Activated CD4-positive, CD25-positive, alpha-beta regulatory T cell treated with anti-CD3 and anti-CD28 coated beads, Interleukin-2, amount 50 U/mL, for 72 hours (primary cell): ENCODE data around the gene TGFB3.
"Not testable (repeated sequence)": the region's sequence is repeated elsewhere in the genome, so short reads cannot be mapped to it uniquely, and the experiment has no call there.

Experiments
- DNase-seq: peaks from one replicate; pipeline ENCODE4 v3.0.0; 2021

Gene TGFB3

DNA sequence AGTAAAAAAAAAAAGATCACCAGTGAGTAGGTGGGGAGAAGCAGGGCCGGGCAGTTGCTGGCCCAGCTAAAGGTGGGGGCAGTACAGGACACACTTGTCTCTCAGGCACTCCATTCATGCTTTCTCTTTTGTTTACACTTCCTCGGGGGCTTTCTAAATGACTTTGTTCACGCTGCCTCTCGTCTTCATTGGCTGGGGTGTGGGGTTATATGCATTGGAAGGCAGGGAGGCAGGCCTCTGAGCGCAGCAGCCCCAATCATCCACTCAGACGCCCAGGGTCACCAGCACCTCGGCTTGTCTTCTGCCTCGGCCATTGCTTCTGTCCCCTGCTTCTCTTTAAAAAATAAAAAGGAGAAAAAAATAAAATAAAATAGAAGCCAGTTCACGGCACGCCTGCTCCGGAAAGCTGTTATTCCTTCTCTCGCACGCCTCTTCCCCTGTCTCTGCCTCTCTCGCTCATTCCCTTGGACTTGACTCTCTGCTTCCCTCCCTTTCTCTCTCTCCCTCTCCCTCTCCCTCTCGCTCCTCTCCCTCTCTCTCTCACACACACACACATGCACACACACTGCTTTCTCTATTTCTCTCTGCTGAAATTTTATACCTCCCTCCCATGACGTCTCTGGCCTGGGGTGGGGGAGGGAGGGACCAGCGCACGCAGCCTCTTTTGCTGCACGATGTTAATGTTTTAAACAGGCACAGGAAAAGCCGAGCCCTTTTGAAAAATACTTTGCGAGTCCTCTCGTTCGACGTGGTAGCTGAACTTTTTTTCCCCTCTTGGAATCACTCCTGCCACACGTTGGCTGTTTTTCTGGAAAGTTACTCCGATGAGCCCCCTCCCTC lies at the start of gene TGFB3:
Gene TGFB3, minus strand, starts transcription at position 570 of the 840 bp plus-strand sequence. CDS start 1,102 bp downstream, outside the sequence.
- no peak for DNase-seq

DNA sequence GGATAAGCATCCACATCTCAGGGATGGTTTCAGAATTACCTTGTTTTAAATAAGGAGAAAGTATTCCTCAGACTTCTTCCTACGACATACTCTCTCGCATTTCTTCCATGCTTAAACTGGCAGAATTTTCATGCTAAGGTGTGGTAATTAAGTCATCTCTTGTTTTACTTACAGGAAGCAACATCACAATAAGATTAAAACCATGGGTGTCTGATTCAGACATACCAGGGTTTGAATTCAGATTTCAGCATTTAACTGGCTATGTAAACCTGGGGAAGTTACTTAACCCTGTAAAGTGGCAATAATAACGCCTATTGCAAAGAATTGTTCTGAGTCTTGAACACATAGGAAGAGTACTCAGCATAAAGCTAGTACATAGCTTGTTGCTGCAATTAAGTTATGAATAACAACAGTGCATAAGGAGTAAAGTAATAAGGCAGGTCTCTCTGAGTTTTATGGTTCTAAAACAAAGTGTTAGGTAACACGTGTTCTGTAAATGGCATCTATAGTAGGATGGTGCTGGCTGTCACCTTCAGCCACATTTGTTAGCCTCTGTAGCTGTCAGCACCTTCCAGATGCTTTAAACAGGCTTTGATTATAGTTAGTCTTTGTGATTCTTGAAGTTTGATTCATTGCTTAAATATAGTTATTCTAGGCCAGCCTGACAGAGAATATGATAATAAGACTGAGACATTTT lies 42.6 kb upstream of the TGFB3 start:
- DNase-seq = no peak

DNA sequence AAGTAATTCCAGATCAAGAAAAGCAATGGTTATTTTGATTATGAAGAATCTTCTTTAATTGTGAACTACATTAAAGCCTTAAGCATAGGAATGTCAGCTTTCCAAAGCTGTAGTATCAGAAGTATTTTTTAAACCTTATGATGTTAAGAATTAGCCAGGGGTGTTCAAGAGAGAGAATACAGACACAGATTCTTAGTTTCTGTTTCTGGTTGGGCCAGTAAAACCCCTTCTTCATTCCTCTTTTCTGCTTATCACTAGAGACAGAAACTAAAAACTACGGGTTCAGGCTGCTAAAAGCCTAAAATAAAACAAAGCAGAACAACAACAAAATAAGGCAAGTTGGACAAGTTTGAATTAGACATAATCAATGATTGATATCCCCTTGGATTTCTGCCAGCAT lies 42.0 kb upstream of the TGFB3 start:
- no peak for DNase-seq

DNA sequence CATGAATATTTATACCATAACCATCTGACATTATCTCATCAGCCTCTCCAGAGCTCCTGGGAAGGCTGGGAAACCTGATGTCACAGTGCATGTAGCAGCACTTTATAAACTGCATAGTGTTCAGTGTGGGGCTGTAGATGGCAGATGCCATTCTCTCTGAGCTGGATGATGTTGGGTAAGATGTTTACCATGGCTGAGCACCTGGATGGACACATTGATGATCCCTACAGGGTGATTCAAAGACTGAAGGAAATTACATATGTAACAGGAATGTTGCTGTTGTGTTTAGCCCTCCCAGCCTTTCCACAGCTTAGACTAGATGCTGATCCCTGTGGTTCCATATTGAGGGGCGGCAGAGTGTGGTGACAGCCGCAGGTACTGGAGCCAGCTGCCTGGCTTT lies 41.2 kb upstream of the TGFB3 start:
- no peak for DNase-seq

DNA sequence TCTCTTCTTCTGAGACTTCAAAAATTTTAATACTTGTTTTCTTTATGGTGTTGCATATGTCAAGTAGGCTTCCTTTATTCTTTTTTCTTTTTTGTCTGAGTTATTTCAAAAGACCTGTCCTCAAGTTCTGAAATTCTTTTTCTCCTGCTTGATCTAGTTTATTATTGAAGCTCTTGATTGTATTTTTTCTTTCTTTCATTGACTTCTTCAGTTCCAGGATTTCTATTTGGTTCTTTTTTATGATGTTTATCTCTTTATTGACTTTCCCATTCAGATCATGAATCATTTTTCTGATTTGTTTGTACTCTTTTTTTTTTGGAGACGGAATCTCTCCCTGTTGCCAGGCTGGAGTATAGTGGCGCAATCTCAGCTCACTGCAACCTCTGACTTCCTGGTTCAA lies 37.9 kb upstream of the TGFB3 start:
- no peak for DNase-seq

DNA sequence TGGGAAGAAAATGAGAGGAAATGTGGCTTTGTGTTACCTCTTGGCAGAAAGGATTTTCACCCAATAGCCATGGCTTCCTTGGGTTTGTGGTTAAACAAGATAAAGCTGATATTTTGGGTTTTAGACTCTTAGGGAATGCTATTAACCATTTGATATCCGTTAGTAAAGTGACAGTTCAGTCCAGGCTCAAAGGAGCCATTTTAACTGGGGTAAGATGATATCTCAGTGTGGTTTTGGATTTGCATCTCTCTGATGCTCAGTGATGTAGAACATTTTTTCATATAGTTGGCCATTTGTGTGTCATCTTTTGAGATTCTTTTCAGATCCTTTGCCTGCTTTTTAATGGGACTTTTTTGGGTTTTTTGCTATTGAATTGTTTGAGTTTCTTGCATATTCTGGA lies 33.9 kb upstream of the TGFB3 start:
- no peak for DNase-seq

DNA sequence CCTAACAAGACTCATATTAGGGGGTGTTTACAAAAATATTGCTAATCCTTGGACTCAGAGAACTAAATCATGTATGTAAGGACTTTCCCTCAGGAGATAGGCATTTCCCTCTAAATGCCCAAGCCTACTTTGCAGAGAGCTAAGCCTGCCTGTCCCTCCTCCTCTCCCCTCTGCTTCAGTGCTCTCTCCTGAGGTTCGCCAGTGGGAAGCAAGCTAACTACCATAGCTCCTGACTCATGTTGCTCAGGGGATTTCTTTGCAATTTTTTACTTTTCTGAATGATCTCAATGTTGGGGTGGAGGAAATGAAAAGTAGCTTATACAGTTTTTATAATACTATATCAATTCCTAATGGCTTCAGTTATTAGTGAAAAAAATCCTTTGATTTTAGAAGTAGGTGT lies 33.4 kb upstream of the TGFB3 start:
- DNase-seq = no peak

DNA sequence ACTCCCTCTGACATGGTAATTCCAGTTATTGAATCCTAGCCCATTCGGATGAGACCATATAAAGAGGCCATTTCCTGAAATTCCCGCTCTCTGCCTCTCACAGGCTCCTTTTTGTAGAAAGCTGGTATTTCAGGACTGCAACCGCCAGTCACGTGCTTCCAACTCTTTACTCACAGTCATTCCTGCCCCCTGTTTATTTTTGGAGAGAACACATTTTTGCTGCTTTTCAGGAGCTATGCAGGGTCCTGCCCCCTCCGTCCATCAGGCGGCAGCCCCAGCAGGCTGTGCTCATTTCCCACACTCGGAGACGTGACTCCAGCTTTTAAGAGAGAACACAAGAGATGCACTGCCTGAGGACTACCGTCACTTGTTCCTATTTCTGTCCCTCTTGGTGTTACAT lies 30.6 kb upstream of the TGFB3 start:
- DNase-seq = no peak

DNA sequence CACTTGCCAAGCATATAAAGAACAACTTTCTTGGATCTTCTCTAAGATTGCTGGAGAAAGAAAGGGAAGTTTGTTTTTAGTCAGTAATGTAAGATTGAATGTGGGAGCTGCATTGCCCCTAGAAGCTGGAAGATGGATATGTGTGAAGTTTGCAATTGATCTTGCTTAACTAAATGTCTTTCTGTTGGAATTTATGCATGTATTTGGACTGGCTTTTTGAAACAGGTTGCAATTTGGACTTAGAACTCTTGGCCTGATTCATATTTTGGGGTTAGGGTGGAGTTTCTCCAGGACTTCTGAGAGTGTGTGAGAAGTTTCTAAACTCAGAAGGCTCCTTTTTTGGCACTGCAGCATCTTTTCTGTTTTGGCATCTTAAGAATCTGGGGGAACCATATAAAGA lies 30.1 kb upstream of the TGFB3 start:
- DNase-seq = no peak

DNA sequence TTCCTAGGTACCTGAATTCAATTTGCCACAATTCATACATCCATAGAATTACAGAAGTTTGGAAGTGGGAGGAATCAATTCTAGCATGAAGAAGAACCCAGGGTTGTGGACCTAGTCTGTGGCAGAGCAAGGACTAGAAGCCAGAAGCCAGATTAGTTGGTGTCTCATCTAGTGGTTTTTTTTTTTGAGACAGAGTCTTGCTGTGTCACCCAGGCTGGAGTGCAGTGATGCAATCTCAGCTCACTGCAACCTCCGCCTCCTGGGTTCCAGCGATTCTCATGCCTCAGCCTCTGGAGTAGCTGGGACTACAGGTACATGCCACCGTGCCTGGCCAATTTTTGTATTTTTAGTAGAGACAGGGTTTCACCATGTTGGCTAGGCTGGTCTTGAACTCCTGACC lies 27.8 kb upstream of the TGFB3 start:
- DNase-seq = not testable (repeated sequence)

DNA sequence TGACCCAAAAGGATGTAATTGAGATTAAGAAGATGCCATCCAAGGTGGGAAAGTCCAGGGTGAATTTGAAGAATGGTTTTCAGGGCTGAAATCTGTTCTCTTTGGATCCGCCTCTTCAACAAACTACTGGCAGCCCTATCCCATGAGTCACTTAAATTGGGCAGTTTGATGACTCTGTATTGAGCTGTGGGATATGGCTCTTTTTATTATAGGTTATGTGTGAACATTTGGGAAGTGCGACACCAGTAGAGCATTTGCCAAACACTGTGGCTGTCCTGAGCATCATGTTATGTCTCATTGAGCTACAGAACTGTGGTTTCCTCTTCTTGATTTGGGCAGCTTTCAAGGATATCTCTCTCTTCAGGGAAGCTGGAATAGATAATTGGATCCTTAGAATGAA lies 26.1 kb upstream of the TGFB3 start:
- DNase-seq = no peak

DNA sequence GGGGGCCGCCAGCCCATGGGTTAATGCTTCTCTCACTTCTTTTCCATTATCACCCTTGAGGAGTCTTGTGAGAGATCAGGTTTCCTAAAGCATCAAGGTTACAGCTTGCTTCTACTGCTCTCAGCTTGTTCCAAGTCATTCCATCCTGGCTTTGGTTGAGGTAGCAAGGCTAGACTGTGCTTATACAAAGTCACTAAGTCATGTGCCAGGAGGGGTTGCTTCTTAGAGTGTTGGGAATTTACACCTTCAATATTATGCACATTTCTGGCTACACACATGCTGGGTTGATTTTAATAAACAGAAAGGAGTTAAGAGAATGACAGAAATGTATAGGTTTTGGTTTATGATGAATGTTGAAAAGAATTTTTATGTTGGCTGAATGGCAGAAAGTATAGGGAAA lies 25.6 kb upstream of the TGFB3 start:
- DNase-seq = no peak

DNA sequence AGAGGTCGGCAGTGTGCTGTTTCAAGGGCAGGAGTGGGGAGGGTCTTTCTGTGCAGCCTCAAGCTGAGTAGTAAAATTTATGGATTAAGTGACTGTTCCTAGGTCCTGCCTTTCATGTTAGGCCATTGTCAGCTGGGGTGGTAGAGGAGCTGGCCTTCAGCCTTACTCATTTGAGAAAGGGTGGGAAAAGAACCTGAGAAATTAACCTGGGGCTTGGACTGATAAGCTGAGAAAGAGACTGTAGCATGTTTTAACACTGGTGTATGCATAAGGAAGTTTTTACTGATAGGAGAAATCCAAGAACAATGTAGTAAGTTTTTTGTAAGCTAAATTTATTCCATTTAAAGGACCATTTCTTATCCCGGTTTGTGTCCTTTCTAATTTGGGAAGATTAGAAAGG lies 24.5 kb upstream of the TGFB3 start:
- DNase-seq = no peak

DNA sequence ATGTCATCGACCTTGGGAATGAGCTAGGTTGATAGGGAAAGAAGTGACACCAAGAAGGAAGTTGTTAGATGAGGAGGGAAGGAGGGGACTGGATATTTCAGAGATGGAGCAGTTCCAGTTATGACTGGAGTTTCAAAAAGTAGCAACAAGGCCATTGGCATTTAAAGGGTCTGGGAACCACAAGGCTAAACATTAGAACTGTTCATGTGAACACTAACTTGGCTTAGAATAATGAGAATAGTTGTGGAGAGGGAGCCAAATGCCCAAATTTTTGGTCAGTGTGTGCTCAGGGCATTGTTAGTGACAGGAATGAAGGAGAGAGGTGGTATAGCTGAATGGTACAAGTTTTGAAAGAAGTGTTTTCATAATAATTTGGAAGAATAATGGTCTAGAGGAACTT lies 20.6 kb upstream of the TGFB3 start:
- no peak for DNase-seq

DNA sequence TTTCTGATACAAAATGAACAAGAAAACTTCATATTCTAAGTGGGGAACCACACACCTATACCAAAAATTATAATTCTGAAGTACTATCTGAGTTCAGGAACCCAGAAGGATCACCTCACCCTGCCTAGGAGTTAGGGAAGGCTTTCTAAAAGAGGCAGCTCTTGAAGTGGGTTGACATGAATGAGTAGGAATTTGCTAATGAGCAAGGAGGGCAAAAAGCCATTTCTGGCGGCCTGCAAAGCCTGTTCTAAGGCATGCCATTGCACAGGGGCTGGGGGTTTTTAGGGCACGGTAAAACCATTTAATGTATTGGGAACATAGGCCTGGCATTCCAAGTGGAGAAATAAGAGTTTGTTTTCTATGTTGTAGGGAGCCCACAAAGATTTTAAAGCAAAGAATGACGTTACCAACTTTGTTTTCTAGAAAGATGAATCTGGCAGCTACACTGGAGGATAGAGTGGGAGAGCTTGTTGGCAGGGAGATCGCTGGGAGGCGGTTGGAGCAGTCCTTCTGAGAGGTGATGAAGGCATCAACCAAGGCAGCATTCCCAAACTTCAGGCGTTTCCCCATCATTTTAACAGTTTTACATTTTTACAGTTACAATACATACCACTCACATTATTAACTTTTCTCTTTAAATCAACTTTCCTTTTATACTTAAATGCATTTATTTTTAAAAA lies 17.9 kb upstream of the TGFB3 start:
- no peak for DNase-seq

DNA sequence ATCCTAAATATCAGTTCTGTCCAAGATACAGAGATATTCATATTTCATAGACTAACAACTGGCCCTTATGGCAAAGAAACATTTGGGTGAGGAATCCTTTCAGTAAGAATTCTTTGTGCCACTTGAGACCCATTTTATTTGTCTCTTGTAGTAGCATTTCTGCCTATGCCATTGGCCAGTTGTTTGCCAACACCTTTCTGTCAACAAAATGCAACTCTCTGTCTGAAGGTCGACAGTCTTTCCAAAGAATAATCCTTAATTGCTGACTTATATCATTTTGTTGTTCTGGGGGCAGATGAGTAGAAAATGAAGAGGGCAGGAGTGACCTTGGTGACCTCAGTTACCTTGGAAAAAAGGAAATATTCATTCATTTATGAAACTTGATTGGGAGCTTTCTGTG lies 14.7 kb upstream of the TGFB3 start:
- no peak for DNase-seq

DNA sequence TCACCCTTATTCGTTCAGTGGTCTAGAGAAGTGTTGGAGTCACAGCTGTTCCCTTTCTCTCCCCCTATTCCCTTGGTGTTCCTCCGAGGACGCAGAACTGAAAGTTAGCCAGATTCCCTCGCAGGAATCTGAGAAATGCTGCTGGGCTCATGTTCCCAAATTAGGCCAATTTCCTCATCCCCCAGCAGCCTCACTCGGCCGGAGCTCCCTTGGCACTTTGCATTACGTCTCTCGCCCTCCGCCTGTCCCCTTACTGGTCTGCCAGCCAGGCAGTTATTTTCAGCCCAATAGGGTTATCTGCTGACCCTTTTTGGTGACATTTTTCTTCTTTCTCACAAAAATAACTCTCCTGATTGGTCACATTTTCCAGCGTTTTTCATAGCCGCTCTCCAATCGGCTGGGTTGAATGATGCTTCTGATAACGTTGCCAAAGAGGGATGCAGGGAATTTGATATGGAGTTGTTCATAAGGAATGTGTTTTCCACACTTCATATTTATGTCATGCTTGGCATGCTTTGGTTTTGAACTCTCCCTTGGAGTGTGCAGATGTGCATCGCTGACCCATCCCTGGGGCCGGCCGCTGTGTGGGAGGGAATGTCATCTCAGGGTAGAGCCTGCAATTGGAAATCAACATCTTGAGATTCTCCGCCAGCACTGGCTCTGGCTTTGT lies 13.7 kb upstream of the TGFB3 start:
- DNase-seq = no peak

DNA sequence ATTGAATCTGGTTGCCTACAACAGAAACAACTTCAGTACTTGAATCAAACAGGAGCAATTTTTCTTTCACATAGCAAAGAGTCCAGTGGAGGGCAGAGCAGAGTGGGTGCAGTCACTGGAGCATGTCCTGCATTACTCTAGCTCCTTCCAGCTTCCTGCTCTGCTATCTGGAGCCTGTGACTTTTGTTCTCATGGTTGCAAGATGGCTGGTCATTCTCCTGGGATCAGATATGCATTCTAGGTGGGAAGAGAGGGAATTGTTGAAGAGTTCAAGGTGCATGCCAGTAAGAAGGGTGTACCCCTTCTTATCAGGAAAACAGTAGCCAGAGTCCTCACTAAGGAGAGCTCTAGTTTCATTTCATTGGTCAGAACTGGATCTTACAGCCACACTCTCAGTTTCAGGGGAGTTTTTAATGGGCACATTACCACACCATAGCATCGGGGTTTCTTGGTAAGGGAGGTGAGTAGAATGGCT lies 11.8 kb upstream of the TGFB3 start:
- DNase-seq = no peak

DNA sequence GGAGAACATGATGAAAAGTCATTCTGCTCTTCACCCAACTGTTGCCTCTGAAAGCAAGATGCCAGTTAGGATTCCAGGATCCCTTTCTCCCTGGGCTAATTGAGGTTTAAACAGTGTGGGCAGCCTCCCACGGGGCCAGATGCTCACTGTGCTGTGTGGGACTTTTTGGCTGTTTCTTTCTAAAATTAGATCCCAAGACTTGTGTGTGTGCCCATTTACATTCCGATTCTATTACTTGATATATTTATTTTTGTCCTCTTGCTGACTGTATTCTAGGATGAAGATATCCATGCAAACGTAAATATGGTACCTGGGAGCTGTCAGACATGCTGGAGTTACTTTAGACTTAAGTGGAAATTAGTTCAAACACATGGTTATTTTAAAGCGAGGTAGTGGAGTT lies 10.0 kb upstream of the TGFB3 start:
- no peak for DNase-seq

DNA sequence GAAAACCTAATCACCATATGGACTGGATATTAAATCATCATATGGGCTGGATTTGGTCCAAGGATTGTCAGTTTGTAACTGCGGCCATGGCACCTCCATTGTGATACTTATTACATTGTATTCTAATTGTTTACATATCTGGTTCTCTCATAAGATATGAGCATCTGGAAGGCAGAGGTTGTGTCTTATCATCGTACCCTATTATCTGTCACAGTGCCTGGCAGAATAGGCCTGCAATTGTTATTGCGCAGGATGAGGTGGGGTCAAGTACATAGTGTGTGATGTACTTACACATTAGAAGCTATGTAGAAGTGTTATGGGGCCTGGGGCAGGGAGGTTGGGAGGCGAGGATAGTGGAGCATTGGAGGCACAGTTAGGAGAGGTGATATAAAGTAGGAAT lies 8.5 kb upstream of the TGFB3 start:
- no peak for DNase-seq

DNA sequence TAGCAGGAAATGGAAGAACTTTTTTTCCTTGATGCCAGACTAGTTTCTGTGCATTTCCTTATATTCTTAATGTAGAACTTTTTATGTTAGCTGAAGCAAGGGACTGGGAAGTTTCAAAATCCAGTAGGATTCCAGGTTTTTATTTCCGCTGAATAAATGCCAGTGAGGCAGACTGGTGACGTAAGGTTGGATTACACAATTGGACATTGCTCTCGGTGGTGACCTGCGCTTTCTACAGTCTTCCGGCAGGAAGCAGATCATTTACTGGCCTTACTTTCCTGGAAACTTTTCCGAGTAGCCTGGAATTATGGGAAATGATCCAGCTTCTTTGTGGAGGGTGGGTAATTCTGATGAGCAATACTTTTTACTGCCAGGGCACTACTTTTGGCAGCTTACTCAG lies 7.3 kb upstream of the TGFB3 start:
- no peak for DNase-seq

DNA sequence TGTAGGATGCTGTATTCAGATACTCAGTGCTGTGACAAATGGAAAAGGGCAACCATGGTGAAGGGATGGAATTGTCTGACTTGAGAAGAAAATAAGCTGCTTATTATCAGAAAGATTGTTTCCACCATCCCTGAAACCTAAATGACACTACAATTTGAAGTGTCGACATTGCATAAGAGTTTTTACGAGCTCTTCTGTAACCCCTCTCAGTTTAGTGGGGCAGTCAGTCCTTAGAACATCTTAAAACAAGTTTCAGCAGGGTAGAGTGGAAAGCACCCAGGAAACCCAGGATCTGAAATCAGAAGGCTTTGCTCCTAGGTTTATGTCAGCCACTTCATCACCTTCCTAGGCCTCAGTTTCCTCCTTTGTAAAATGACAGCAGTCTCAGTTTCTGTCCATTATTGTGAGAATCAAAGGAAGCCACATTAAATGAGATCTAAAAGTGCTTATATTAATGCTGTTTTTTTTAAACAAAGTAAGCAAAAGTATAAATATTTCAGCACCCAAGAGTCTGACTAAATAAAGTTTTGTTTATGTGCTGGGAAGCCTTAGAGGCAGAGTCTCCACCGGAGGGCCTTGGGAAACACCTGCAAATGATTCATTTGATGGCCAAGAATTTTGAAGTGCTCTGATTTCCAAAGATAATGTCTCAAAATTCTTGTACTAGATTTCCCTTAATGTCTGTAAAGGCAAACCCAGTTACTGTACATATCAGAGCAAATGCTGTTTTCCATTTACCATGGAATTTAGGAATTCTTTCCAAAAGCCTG lies 5.6 kb upstream of the TGFB3 start:
- DNase-seq = no peak

DNA sequence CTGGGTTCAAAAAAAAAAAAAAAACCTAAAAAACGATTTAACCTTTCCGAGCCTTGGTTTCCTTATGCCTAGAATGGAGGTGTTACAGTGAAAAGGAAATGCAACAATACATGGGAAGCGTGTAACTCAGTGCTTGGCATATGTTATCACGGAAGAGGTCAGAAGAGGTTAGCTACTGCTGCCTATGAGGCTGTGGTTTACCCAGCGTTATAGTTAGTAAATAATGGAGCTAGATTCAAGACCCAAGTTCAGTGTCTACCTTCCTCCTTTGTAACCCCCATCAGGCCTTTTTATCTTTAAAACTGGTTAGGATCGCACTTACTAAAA lies 4.6 kb upstream of the TGFB3 start:
- DNase-seq = no peak
